Spleen (tissue), 11 donors: Measurements from ENCODE around the gene THAP8. TPM values are rescaled to one million over a fixed set of nuclear protein-coding genes. Genes with fewer than 3 reads are reported as not detected.

Experiments
- DNase-seq: peaks from one replicate; pipeline ENCODE4 v3.0.0-alpha.2; 2020
- H3K27ac ChIP-seq, 8 donors: fragments of 200-600 bp; sonication (generic) in 7 of 8; 1 replicate in 4 of 8; 2 replicates in 4 of 8; pipeline versions ENCODE4 v1.5.0 to v1.8.0; 2016 to 2021; ENCODE audit warnings: inconsistent platforms in 4 of 8, mild to moderate bottlenecking in 4 of 8, moderate library complexity in 1 of 8
- H3K27me3 ChIP-seq, 7 donors: fragments of 200-600 bp; sonication (generic) in 6 of 7; replicated peaks in 1 of 7; 1 replicate in 4 of 7; 2 replicates in 3 of 7; pipeline versions ENCODE4 v1.5.0 to v1.8.0; 2016 to 2021; ENCODE audit warnings: inconsistent platforms in 3 of 7, mild to moderate bottlenecking in 1 of 7
- H3K36me3 ChIP-seq, 6 donors: fragments of 200-600 bp; sonication (generic) in 5 of 6; 1 replicate in 4 of 6; 2 replicates in 2 of 6; pipeline versions ENCODE4 v1.5.0 to v1.8.0; 2016 to 2021; ENCODE audit warnings: inconsistent platforms in 2 of 6
- H3K4me1 ChIP-seq, 6 donors: fragments of 200-600 bp; sonication (generic) in 5 of 6; 1 replicate in 3 of 6; 2 replicates in 3 of 6; pipeline versions ENCODE4 v1.5.0 to v1.8.0; 2016 to 2021; ENCODE audit warnings: inconsistent platforms in 3 of 6
- H3K4me3 ChIP-seq, 8 donors: fragments of 200-600 bp; sonication (generic) in 7 of 8; 1 replicate in 4 of 8; 2 replicates in 4 of 8; pipeline versions ENCODE4 v1.5.0 to v1.8.0; 2016 to 2021; ENCODE audit warnings: inconsistent platforms in 4 of 8, mild to moderate bottlenecking in 4 of 8, moderate library complexity in 2 of 8
- H3K9me3 ChIP-seq, 8 donors: fragments of 200-600 bp; sonication (generic) in 7 of 8; 1 replicate in 4 of 8; 2 replicates in 4 of 8; pipeline versions ENCODE4 v1.5.0 to v1.8.0; 2016 to 2021; ENCODE audit warnings: inconsistent platforms in 4 of 8
- CTCF ChIP-seq, 11 experiments: fragments of 200-600 bp in 7 of 11; fragments of 450-650 bp in 4 of 11; sonication (generic) in 4 of 11; IDR thresholded peaks in 8 of 11; conservative IDR thresholded peaks in 3 of 11; 1 replicate in 7 of 11; 2 replicates in 4 of 11; pipeline versions ENCODE4 v1.4.0 to v1.8.0; 2016 to 2021; ENCODE audit warnings: antibody characterized with exemption in 11 of 11, inconsistent platforms in 4 of 11, mild to moderate bottlenecking in 1 of 11
- POLR2A ChIP-seq, 3 donors: fragments of 450-650 bp; IDR thresholded peaks; one replicate each; pipeline ENCODE4 v1.5.1; 2017; ENCODE audit warnings: antibody characterized with exemption in 3 of 3, mild to moderate bottlenecking in 1 of 3
- POLR2AphosphoS5 ChIP-seq, 3 donors: sonication (generic); formaldehyde crosslinking; IDR thresholded peaks; one replicate each; pipeline ENCODE4 v1.5.1; 2017; ENCODE audit warnings: antibody characterized with exemption in 3 of 3
- WGBS, 5 donors: extraction: QIAGEN DNeasy Blood & Tissue Kit in 3 of 5; methylation state at CpG; one replicate each; pipeline versions ENCODE4 v1.1.5 to v1.1.7; 2013 to 2018; 5-methylcytosine and 5-hydroxymethylcytosine counted together
- intact Hi-C: fragments of 100-400 bp; cut with DNase I; formaldehyde crosslinking; loops from one replicate; pipeline ENCODE4 v1.15.0; 2023; ENCODE audit warnings: low total_unique reads
- polyA plus RNA-seq, 3 donors: library from polyadenylated mRNA; stranded (reverse); fragments of 200-250 nt; gene quantifications; one replicate each; pipeline ENCODE4 v1.2.1, GENCODE V29; 2013
- total RNA-seq, 7 donors: library from RNA; depleted of rRNA in 3 of 7; stranded (reverse); fragments of >200 nt in 3 of 7; fragmentation: NEBNext Ultra II Directional in 4 of 7; extraction: Animal tissue kit (Norgen Biotek cat#: 25700) in 4 of 7; gene quantifications; one replicate each; pipeline versions ENCODE4 v1.1.0 to v1.2.1, GENCODE V29; 2016 to 2021
- donor health status: healthy with polysubstance abuse.
- donor health status: DM: no; HTN: no; CAD: no; lungs with moderate emphysema.
- donor health status: DM: no; HTN: no; CAD: no.
- donor health status: Bipolar disorder and iron deficiency.
- donor health status: healthy.
- donor health status: DM: no; HTN: no; CAD: no.
- donor health status: DM: yes; HTN: yes; CAD: no.

The THAP8 gene
- total and polyA plus RNA-seq, 10 donors, result 2.4 to 7.9 (median 4.8) TPM

DNA sequence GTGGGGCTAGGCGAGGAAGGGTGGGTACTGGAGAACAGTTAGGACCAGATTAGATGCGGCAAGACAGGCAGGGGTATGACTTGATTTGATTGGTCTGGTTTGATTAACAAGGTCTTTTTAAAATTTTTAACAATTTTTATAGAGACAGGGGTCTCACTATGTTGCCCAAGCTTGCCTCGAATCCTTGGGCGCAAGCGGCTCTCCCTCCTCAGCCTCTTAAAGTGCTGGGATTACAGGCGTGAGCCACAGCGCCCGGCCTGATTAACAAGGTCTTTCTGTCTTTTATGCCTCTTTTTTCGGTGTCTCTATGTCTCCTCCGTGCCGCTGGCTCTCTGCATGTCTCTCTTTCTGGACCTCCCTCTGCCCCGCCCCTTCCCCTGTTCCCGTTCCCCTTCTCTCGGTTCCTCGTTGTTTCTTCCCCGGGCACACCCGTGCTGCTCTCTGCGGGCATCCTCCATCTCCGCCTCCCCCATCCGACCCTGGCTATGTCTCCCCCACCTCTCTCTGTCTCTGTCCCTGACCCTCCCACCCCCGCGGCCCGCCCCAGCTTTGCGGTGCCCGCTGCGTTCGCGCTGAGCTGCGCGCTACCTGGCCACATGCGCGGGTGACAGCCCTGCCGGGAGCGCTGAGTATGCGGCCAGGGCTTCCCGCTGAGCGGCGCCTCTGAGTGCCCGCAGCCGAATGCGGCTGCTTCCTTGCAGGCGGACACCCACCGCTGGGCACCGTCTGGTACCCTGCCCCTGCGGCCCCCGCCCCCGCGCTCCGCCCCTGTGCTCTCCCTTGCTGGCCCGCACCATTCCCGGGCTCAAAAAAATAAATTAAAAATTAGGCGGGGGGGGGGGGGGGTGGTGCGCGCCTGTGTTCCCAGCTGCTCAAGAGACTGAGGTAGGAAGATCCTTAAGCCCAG lies 67.2 kb downstream of the THAP8 start:
- peak in 1 of 3 donors; percentile 18 for TF ChIP-seq POLR2AphosphoS5 (IDR thresholded peaks at IDR 0.05)
- TF ChIP-seq CTCF (IDR thresholded peaks at IDR 0.05 in 8 of 11, conservative IDR thresholded peaks at IDR 0.05 in 3 of 11), result no peak
- H3K4me3 ChIP-seq, result peak overlapping the region; percentile 3 to 74 (median 40)
- peaks cover 0 to 67% (median 12%) of the 10 kb centered on the region in 7 donors for H3K27me3 ChIP-seq
- peaks cover 0 to 16% (median 14%) of the 10 kb centered on the region in 6 donors for H3K4me1 ChIP-seq
- no peaks in the 10 kb centered on the region for H3K36me3 ChIP-seq
- peaks cover 0 to 7% (median 0%) of the 10 kb centered on the region in 8 donors for H3K9me3 ChIP-seq
- WGBS, 5 donors, result 8 to 10% (median 9%) methylated on average over 44 to 54 of the region's 54 CpGs
- peak; percentile 87 for DNase-seq
- peak overlapping the region in 2 of 8 donors; percentile 38 to 50 for H3K27ac ChIP-seq
- intact Hi-C loops, result no loop called here

- no peak for DNase-seq
- H3K27ac ChIP-seq, result no peak overlapping the region
- H3K36me3 ChIP-seq, result no peaks in the 10 kb centered on the region
- H3K9me3 ChIP-seq, result peaks cover 0 to 7% (median 0%) of the 10 kb centered on the region in 8 donors
- 84 to 96% (median 92%) methylated on average over 1 to 5 of the region's 5 CpGs for WGBS, 5 donors
- no peak for TF ChIP-seq POLR2AphosphoS5 (IDR thresholded peaks at IDR 0.05)
- no peak for TF ChIP-seq POLR2A (IDR thresholded peaks at IDR 0.05)
- TF ChIP-seq CTCF (IDR thresholded peaks at IDR 0.05 in 8 of 11, conservative IDR thresholded peaks at IDR 0.05 in 3 of 11), result no peak
- H3K27me3 ChIP-seq, result peaks cover 0 to 73% (median 12%) of the 10 kb centered on the region in 7 donors
- peaks cover 0 to 16% (median 14%) of the 10 kb centered on the region in 6 donors for H3K4me1 ChIP-seq
- intact Hi-C loops, result no loop called here
- H3K4me3 ChIP-seq, result no peak overlapping the region
These were observed 68.0 kb downstream of the THAP8 start for GRCh38 chr19:35986111-35986510.

Other genes starting within 250 kb of the THAP8 start
- gene PRODH2, start 241.4 kb downstream of the THAP8 start, total RNA-seq, result not detected
- gene PRODH2, start 241.4 kb downstream of the THAP8 start, polyA plus RNA-seq, result under 1 TPM in 1 of 3 donors, not detected in 2; 0.06 TPM
- gene NPHS1, start 201.8 kb downstream of the THAP8 start, total RNA-seq, result under 1 TPM in 2 of 7 donors, not detected in 5; 0.20 to 0.60 TPM
- gene NPHS1, start 201.8 kb downstream of the THAP8 start, polyA plus RNA-seq, result under 1 TPM; 0.10 to 0.58 (median 0.13) TPM
- gene KIRREL2, start 197.4 kb downstream of the THAP8 start, total RNA-seq, result under 1 TPM in 1 of 7 donors, not detected in 6; 0.17 TPM
- gene KIRREL2, start 197.4 kb downstream of the THAP8 start, polyA plus RNA-seq, result under 1 TPM; 0.10 to 0.27 (median 0.11) TPM
- 1 to 10 TPM in 3 of 7 donors, under 1 TPM in 2, not detected in 2; 0.57 to 3.6 (median 1.1) TPM for gene APLP1, start 185.7 kb downstream of the THAP8 start, total RNA-seq
- 1 to 10 TPM in 2 of 3 donors, under 1 TPM in 1; 0.99 to 2.6 (median 2.4) TPM for gene APLP1, start 185.7 kb downstream of the THAP8 start, polyA plus RNA-seq
- gene NFKBID, start 153.7 kb downstream of the THAP8 start, total RNA-seq, result 10 to 100 TPM; 19.6 to 57.5 (median 30.3) TPM
- gene NFKBID, start 153.7 kb downstream of the THAP8 start, polyA plus RNA-seq, result 10 to 100 TPM; 12.6 to 19.7 (median 18.1) TPM
- gene HCST, start 151.8 kb downstream of the THAP8 start, total RNA-seq, result 10 to 100 TPM; 31.5 to 80.4 (median 58.2) TPM
- 100 to 1,000 TPM; 119 to 130 (median 122) TPM for gene HCST, start 151.8 kb downstream of the THAP8 start, polyA plus RNA-seq
- gene TYROBP, start 146.0 kb downstream of the THAP8 start, total RNA-seq, result 100 to 1,000 TPM; 292 to 747 (median 403) TPM
- gene TYROBP, start 146.0 kb downstream of the THAP8 start, polyA plus RNA-seq, result 100 to 1,000 TPM; 281 to 446 (median 285) TPM
- gene LRFN3, start 117.9 kb downstream of the THAP8 start, total RNA-seq, result 10 to 100 TPM in 4 of 7 donors, 1 to 10 TPM in 3; 7.8 to 18.2 (median 11.5) TPM
- 1 to 10 TPM in 2 of 3 donors, under 1 TPM in 1; 0.76 to 8.0 (median 1.2) TPM for gene LRFN3, start 117.9 kb downstream of the THAP8 start, polyA plus RNA-seq
- gene SDHAF1, start 59.1 kb downstream of the THAP8 start, total RNA-seq, result 10 to 100 TPM; 14.6 to 34.8 (median 16.3) TPM
- 10 to 100 TPM; 26.5 to 35.6 (median 33.6) TPM for gene SDHAF1, start 59.1 kb downstream of the THAP8 start, polyA plus RNA-seq
- gene SYNE4, start 45.5 kb downstream of the THAP8 start, total RNA-seq, result 1 to 10 TPM in 4 of 7 donors, under 1 TPM in 2, not detected in 1; 0.54 to 1.6 (median 1.0) TPM
- gene SYNE4, start 45.5 kb downstream of the THAP8 start, polyA plus RNA-seq, result under 1 TPM; 0.70 to 0.89 (median 0.85) TPM
- 10 to 100 TPM; 22.6 to 65.3 (median 28.3) TPM for gene ALKBH6, start 40.1 kb downstream of the THAP8 start, total RNA-seq
- 10 to 100 TPM; 21.3 to 26.6 (median 24.3) TPM for gene ALKBH6, start 40.1 kb downstream of the THAP8 start, polyA plus RNA-seq
- gene CLIP3, start 21.4 kb downstream of the THAP8 start, total RNA-seq, result 10 to 100 TPM in 5 of 7 donors, 1 to 10 TPM in 2; 6.8 to 18.0 (median 13.5) TPM
- 1 to 10 TPM; 2.7 to 3.2 (median 3.1) TPM for gene CLIP3, start 21.4 kb downstream of the THAP8 start, polyA plus RNA-seq
- gene WDR62, start 612 bp upstream of the THAP8 start, total RNA-seq, result 1 to 10 TPM; 1.7 to 5.2 (median 3.0) TPM
- 1 to 10 TPM; 1.3 to 2.1 (median 1.6) TPM for gene WDR62, start 612 bp upstream of the THAP8 start, polyA plus RNA-seq
- not detected for gene OVOL3, start 56.9 kb upstream of the THAP8 start, total RNA-seq
- under 1 TPM; 0.11 to 0.22 (median 0.19) TPM for gene OVOL3, start 56.9 kb upstream of the THAP8 start, polyA plus RNA-seq
- 10 to 100 TPM; 23.1 to 42.3 (median 36.6) TPM for gene POLR2I, start 60.6 kb upstream of the THAP8 start, total RNA-seq
- 10 to 100 TPM; 46.2 to 60.3 (median 52.4) TPM for gene POLR2I, start 60.6 kb upstream of the THAP8 start, polyA plus RNA-seq
- 100 to 1,000 TPM in 3 of 7 donors, 10 to 100 TPM in 4; 87.8 to 120 (median 95.5) TPM for gene TBCB, start 61.2 kb upstream of the THAP8 start, total RNA-seq
- gene TBCB, start 61.2 kb upstream of the THAP8 start, polyA plus RNA-seq, result 100 to 1,000 TPM; 152 to 170 (median 155) TPM
- 100 to 1,000 TPM; 130 to 602 (median 373) TPM for gene CAPNS1, start 85.8 kb upstream of the THAP8 start, total RNA-seq
- 100 to 1,000 TPM; 247 to 431 (median 321) TPM for gene CAPNS1, start 85.8 kb upstream of the THAP8 start, polyA plus RNA-seq
- 10 to 100 TPM in 5 of 7 donors, 1 to 10 TPM in 2; 6.3 to 40.9 (median 20.4) TPM for gene COX7A1, start 98.2 kb upstream of the THAP8 start, total RNA-seq
- 10 to 100 TPM; 20.0 to 37.6 (median 26.3) TPM for gene COX7A1, start 98.2 kb upstream of the THAP8 start, polyA plus RNA-seq
- gene ZNF565, start 160.4 kb upstream of the THAP8 start, total RNA-seq, result 1 to 10 TPM; 3.1 to 7.1 (median 4.4) TPM
- 1 to 10 TPM; 1.2 to 1.7 (median 1.6) TPM for gene ZNF565, start 160.4 kb upstream of the THAP8 start, polyA plus RNA-seq
- 10 to 100 TPM; 43.6 to 66.3 (median 54.4) TPM for gene ZNF146, start 160.8 kb upstream of the THAP8 start, total RNA-seq
- gene ZNF146, start 160.8 kb upstream of the THAP8 start, polyA plus RNA-seq, result 10 to 100 TPM; 19.1 to 27.0 (median 21.3) TPM